A549 (cell line): ENCODE results near the gene TRIM3. TPM values are rescaled to one million over a fixed set of nuclear protein-coding genes. Genes with fewer than 3 reads are reported as not detected.

Source experiments
- ATAC-seq, 2 experiments: fragments of 200-7000 bp in 1 of 2; fragments of >200 bp in 1 of 2; cut with Nextera tagmentation in 1 of 2; cut with Tn5 transposase in 1 of 2; 3 replicates each; pipeline versions ENCODE4 v1.8.0 to v1.9.1; 2018 to 2020; ENCODE audit warnings: mild to moderate bottlenecking in 1 of 2, moderate library complexity in 1 of 2
- CTCF ChIA-PET: fragments of 300-600 bp; sonication (Branson Sonifier 250); formaldehyde crosslinking; extraction: SDS; loops from one replicate; lab custom pipeline; 2021; ENCODE audit warnings: antibody characterized with exemption, inconsistent platforms; lab: Yijun Ruan, JAX
- POLR2A ChIA-PET: fragments of 350-600 bp; formaldehyde crosslinking; extraction: SDS; loops from one replicate; lab custom pipeline; 2021; ENCODE audit warnings: antibody characterized with exemption, inconsistent platforms; lab: Yijun Ruan, JAX
- DNase-seq, 2 experiments: peaks; one replicate each; pipeline versions ENCODE4 v3.0.0 to v3.0.0-alpha.2; 2011 to 2016; ENCODE audit warnings: low read depth in 1 of 2, low spot score in 1 of 2
- FAIRE-seq: peaks from 2 replicates; lab custom pipeline; 2011; peaks lifted over from hg19 to GRCh38; lab: Jason Lieb, UNC
- H3K27ac ChIP-seq, 2 experiments: fragments of >200 bp; sonication (Bioruptor Twin); formaldehyde crosslinking; 3 replicates each; pipeline ENCODE4 v1.5.1; 2016 to 2017
- H3K4me1 ChIP-seq: fragments of >200 bp; sonication (Bioruptor Twin); formaldehyde crosslinking; 3 replicates; pipeline ENCODE4 v1.6.1; 2016
- H3K4me2 ChIP-seq: fragments of >200 bp; sonication (Bioruptor Twin); formaldehyde crosslinking; 3 replicates; pipeline ENCODE4 v1.6.1; 2016
- H3K4me3 ChIP-seq: fragments of >200 bp; sonication (Bioruptor Twin); formaldehyde crosslinking; 3 replicates; pipeline ENCODE4 v1.5.1; 2016
- H3K9me3 ChIP-seq: fragments of >200 bp; sonication (Bioruptor Twin); formaldehyde crosslinking; 3 replicates; pipeline ENCODE4 v1.6.1; 2016
- CBX2 ChIP-seq: fragments of 200-600 bp; sonication (generic); IDR thresholded peaks from 2 replicates; pipeline ENCODE4 v1.6.1; 2016; ENCODE audit warnings: low read depth, mild to moderate bottlenecking, borderline replicate concordance
- CBX8 ChIP-seq: fragments of 200-600 bp; sonication (generic); IDR thresholded peaks from 2 replicates; pipeline ENCODE4 v1.6.1; 2016
- EHF ChIP-seq: fragments of 250-450 bp; sonication (Bioruptor Pico); IDR thresholded peaks from 2 replicates; pipeline ENCODE4 v1.5.0; 2020; ENCODE audit warnings: mild to moderate bottlenecking
- EHMT2 ChIP-seq: fragments of 200-600 bp; sonication (generic); IDR thresholded peaks from 2 replicates; pipeline ENCODE4 v1.6.1; 2016; ENCODE audit warnings: antibody characterized with exemption, low read depth, mild to moderate bottlenecking, moderate library complexity
- FOSB ChIP-seq: fragments of 250-450 bp; sonication (Bioruptor Pico); IDR thresholded peaks from 2 replicates; pipeline ENCODE4 v1.5.0; 2020; ENCODE audit warnings: mild to moderate bottlenecking, moderate library complexity
- FOSL2 ChIP-seq, 2 experiments: fragments of 450-650 bp in 1 of 2; fragments of >200 bp in 1 of 2; sonication (Bioruptor Twin) in 1 of 2; formaldehyde crosslinking; IDR thresholded peaks; 2 replicates each; pipeline versions ENCODE4 v1.5.0 to v1.6.1; 2016 to 2020; ENCODE audit warnings: mild to moderate bottlenecking in 1 of 2, moderate library complexity in 1 of 2
- HDAC2 ChIP-seq: fragments of 200-600 bp; sonication (generic); IDR thresholded peaks from 2 replicates; pipeline ENCODE4 v1.6.1; 2016
- KDM1A ChIP-seq: fragments of 200-600 bp; sonication (generic); IDR thresholded peaks from 2 replicates; pipeline ENCODE4 v1.6.1; 2016; ENCODE audit warnings: low read depth, mild to moderate bottlenecking
- MYC ChIP-seq: IDR thresholded peaks from 2 replicates; pipeline ENCODE4 v1.6.1; 2012; ENCODE audit warnings: mild to moderate bottlenecking, inconsistent platforms, low read length, improper control_type of control experiment, borderline replicate concordance
- NPAS2 ChIP-seq: fragments of 250-450 bp; sonication (Bioruptor Pico); IDR thresholded peaks from 2 replicates; pipeline ENCODE4 v1.8.0; 2022; ENCODE audit warnings: mild to moderate bottlenecking, moderate library complexity, borderline replicate concordance
- POLR2A ChIP-seq: IDR thresholded peaks from 2 replicates; pipeline ENCODE4 v1.6.1; 2012; ENCODE audit warnings: mild to moderate bottlenecking, low read length
- POLR2AphosphoS2 ChIP-seq: conservative IDR thresholded peaks from 2 replicates; pipeline ENCODE4 v1.6.1; 2012; ENCODE audit warnings: low read length, improper control_type of control experiment, inconsistent platforms
- RARB ChIP-seq: fragments of 250-450 bp; sonication (Bioruptor Pico); IDR thresholded peaks from 2 replicates; pipeline ENCODE4 v1.8.0; 2021; ENCODE audit warnings: mild to moderate bottlenecking, moderate library complexity
- RCOR1 ChIP-seq: fragments of 150-350 bp; IDR thresholded peaks from 2 replicates; pipeline ENCODE4 v1.6.1; 2014; ENCODE audit warnings: antibody characterized with exemption, low read length, low read depth
- RFX5 ChIP-seq: fragments of 450-650 bp; IDR thresholded peaks from 2 replicates; pipeline ENCODE4 v1.7.1; 2014; ENCODE audit warnings: antibody characterized with exemption, mild to moderate bottlenecking, moderate library complexity
- RNF2 ChIP-seq: fragments of 200-600 bp; sonication (generic); IDR thresholded peaks from 2 replicates; pipeline ENCODE4 v1.6.1; 2016; ENCODE audit warnings: low read depth, mild to moderate bottlenecking, antibody characterized with exemption, moderate library complexity, borderline replicate concordance
- SMC3 ChIP-seq: fragments of >200 bp; sonication (Bioruptor Twin); formaldehyde crosslinking; IDR thresholded peaks from 3 replicates; pipeline ENCODE4 v1.6.1; 2018; ENCODE audit warnings: inconsistent platforms
- ZFP36 ChIP-seq: fragments of 450-650 bp; IDR thresholded peaks from 2 replicates; pipeline ENCODE4 v1.6.1; 2014; ENCODE audit warnings: borderline replicate concordance; ENCODE audit not compliant: partially characterized antibody
- ZSCAN20 ChIP-seq: fragments of 250-450 bp; sonication (Bioruptor Pico); IDR thresholded peaks from 2 replicates; pipeline ENCODE4 v1.8.0; 2022; ENCODE audit warnings: mild to moderate bottlenecking, moderate library complexity
- WGBS: methylation state at CpG from one replicate; pipeline ENCODE4 v1.1.6; 2017; ENCODE audit errors: missing lambda C conversion rate; 5-methylcytosine and 5-hydroxymethylcytosine counted together
- polyA plus RNA-seq, 4 experiments: library from polyadenylated mRNA; depleted of rRNA in 3 of 4; stranded (reverse); fragments of >200 nt; fragmentation: RNase III in 1 of 4; extraction: RNeasy Plus Mini Kit Qiagen cat#74134 plus additional on column Dnase treatment in 1 of 4; gene quantifications; 2 replicates in 3 of 4; 3 replicates in 1 of 4; pipeline ENCODE4 v1.2.3, GENCODE V29; 2011 to 2017
- TF ChIP-seq, protein P1 (sequence below): fragments of >200 bp; sonication (Bioruptor Twin); formaldehyde crosslinking; IDR thresholded peaks from 3 replicates; pipeline ENCODE4 v1.5.1; 2016
- TF ChIP-seq, protein P2 (sequence below): IDR thresholded peaks from 2 replicates; pipeline ENCODE4 v1.6.1; 2012; ENCODE audit warnings: low read depth, borderline replicate concordance
- TF ChIP-seq, protein P3 (sequence below): fragments of 250-450 bp; sonication (Bioruptor Pico); IDR thresholded peaks from 2 replicates; pipeline ENCODE4 v1.5.0; 2020; ENCODE audit warnings: low read depth, mild to moderate bottlenecking, moderate library complexity
- TF ChIP-seq, protein P4 (sequence below): fragments of 200-600 bp; sonication (generic); IDR thresholded peaks from 2 replicates; pipeline ENCODE4 v1.6.1; 2016; ENCODE audit warnings: antibody characterized with exemption, mild to moderate bottlenecking, moderate library complexity
- TF ChIP-seq, protein P5 (sequence below): fragments of 150-350 bp; IDR thresholded peaks from 2 replicates; pipeline ENCODE4 v1.6.1; 2014; ENCODE audit warnings: low read depth, mild to moderate bottlenecking, low read length
- TF ChIP-seq, protein P6 (sequence below): IDR thresholded peaks from 2 replicates; pipeline ENCODE4 v1.6.1; 2012

TRIM3 gene
- polyA plus RNA-seq, 2 of the 4 experiments (the other 2 are of a cell fraction) = 10.0 to 17.5 TPM

DNA sequence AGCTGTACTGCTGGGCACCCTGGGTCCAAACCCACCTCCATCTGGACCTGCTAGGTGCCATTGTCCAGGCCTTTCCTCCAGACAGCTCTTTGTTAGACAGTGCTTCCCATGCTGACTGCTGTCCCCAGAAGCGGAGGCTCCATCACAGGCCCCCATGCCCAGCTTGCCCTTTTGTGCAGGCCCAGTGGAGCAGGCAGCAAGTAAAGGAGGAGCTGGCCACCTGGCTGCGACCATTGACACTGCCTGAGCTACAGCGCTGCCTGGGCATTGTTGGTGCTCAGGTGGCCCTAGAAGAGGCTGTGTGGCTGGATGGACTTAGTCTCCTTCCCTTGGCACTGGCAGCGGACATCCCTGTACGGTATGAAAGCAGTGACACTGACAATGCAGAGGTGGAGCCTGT, 24.8 kb upstream of the TRIM3 start:
- no peaks in the 10 kb centered on the region for H3K4me1 ChIP-seq
- 92% methylated on average over 4 of the region's 5 CpGs for WGBS
- CTCF ChIA-PET = interaction anchor here (0.7 to 6.0 kb wide), 4 partner anchors 9 to 120 kb away, joined by 3 to 30 read pairs (median 3); no protein-coding TSS in a partner anchor
- H3K4me3 ChIP-seq = no peak overlapping the region
- DNase-seq (no peak), ATAC-seq (peak in 1 of 2 experiments; percentile 23; a peak in 4 of 6 replicates), FAIRE-seq (no peak)
- H3K27ac ChIP-seq = no peak overlapping the region
- TF ChIP-seq, protein P1, sequence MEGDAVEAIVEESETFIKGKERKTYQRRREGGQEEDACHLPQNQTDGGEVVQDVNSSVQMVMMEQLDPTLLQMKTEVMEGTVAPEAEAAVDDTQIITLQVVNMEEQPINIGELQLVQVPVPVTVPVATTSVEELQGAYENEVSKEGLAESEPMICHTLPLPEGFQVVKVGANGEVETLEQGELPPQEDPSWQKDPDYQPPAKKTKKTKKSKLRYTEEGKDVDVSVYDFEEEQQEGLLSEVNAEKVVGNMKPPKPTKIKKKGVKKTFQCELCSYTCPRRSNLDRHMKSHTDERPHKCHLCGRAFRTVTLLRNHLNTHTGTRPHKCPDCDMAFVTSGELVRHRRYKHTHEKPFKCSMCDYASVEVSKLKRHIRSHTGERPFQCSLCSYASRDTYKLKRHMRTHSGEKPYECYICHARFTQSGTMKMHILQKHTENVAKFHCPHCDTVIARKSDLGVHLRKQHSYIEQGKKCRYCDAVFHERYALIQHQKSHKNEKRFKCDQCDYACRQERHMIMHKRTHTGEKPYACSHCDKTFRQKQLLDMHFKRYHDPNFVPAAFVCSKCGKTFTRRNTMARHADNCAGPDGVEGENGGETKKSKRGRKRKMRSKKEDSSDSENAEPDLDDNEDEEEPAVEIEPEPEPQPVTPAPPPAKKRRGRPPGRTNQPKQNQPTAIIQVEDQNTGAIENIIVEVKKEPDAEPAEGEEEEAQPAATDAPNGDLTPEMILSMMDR = no peak
- TF ChIP-seq ZFP36 (no peak), NPAS2 (CRISPR knock-in tag) (no peak), MYC (no peak), ZSCAN20 (CRISPR knock-in tag) (no peak), KDM1A (no peak), EHMT2 (no peak), EHF (no peak), SMC3 (no peak), POLR2A (no peak), FOSL2 (IDR thresholded peaks at IDR 0.05) (no peak), FOSL2 (CRISPR knock-in tag; IDR thresholded peaks at IDR 0.05) (no peak), FOSB (no peak), POLR2AphosphoS2 (no peak)
- TF ChIP-seq, protein P2, sequence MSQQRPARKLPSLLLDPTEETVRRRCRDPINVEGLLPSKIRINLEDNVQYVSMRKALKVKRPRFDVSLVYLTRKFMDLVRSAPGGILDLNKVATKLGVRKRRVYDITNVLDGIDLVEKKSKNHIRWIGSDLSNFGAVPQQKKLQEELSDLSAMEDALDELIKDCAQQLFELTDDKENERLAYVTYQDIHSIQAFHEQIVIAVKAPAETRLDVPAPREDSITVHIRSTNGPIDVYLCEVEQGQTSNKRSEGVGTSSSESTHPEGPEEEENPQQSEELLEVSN = no peak
- TF ChIP-seq, protein P3, sequence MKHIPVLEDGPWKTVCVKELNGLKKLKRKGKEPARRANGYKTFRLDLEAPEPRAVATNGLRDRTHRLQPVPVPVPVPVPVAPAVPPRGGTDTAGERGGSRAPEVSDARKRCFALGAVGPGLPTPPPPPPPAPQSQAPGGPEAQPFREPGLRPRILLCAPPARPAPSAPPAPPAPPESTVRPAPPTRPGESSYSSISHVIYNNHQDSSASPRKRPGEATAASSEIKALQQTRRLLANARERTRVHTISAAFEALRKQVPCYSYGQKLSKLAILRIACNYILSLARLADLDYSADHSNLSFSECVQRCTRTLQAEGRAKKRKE (CRISPR knock-in tag) = no peak
- TF ChIP-seq, protein P4, sequence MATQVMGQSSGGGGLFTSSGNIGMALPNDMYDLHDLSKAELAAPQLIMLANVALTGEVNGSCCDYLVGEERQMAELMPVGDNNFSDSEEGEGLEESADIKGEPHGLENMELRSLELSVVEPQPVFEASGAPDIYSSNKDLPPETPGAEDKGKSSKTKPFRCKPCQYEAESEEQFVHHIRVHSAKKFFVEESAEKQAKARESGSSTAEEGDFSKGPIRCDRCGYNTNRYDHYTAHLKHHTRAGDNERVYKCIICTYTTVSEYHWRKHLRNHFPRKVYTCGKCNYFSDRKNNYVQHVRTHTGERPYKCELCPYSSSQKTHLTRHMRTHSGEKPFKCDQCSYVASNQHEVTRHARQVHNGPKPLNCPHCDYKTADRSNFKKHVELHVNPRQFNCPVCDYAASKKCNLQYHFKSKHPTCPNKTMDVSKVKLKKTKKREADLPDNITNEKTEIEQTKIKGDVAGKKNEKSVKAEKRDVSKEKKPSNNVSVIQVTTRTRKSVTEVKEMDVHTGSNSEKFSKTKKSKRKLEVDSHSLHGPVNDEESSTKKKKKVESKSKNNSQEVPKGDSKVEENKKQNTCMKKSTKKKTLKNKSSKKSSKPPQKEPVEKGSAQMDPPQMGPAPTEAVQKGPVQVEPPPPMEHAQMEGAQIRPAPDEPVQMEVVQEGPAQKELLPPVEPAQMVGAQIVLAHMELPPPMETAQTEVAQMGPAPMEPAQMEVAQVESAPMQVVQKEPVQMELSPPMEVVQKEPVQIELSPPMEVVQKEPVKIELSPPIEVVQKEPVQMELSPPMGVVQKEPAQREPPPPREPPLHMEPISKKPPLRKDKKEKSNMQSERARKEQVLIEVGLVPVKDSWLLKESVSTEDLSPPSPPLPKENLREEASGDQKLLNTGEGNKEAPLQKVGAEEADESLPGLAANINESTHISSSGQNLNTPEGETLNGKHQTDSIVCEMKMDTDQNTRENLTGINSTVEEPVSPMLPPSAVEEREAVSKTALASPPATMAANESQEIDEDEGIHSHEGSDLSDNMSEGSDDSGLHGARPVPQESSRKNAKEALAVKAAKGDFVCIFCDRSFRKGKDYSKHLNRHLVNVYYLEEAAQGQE = no peak
- no peaks in the 10 kb centered on the region for H3K9me3 ChIP-seq
- H3K4me2 ChIP-seq = no peak overlapping the region
- POLR2A ChIA-PET = interaction anchor here (1.2 kb wide), 1 partner anchor 17 kb away, joined by 3 read pairs; the partner anchor contains the start of genes ARFIP2 and TIMM10B

DNA sequence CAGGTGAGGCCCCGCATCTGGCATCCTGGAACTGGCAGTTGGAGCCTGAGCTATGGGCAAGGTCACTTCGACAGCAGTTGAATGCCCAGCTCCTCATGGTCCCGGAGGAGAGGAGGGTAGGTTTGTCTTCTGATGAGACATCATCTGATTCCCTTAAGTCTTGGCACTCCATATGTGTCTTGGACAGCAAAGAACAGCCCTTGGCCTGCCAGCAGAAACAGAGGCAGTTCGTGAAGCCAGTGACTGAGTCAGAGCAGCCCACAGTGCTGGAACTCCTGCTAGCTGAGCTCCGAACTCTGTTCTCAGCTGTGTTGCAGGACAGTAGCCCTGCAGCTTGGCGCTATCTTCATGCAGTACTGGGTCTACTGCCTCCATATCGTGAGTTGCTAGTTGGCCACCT, 24.4 kb upstream of the TRIM3 start:
- FAIRE-seq (no peak), ATAC-seq (peak in 1 of 2 experiments; percentile 37; a peak in 3 of 6 replicates), DNase-seq (no peak)
- WGBS = 61% methylated on average over 6 of the region's 7 CpGs
- POLR2A ChIA-PET = interaction anchor here (1.2 kb wide), 1 partner anchor 17 kb away, joined by 3 read pairs; the partner anchor contains the start of genes ARFIP2 and TIMM10B
- Histone ChIP-seq H3K4me1 (no peaks in the 10 kb centered on the region), H3K4me3 (no peak overlapping the region), H3K4me2 (no peak overlapping the region), H3K27ac (no peak overlapping the region), H3K9me3 (no peaks in the 10 kb centered on the region)
- CTCF ChIA-PET = interaction anchor here (0.7 to 6.0 kb wide), 7 partner anchors 8 to 135 kb away, joined by 3 to 30 read pairs (median 3); no protein-coding TSS in a partner anchor
- TF ChIP-seq FOSL2 (IDR thresholded peaks at IDR 0.05) = no peak
- no peak for TF ChIP-seq FOSL2 (CRISPR knock-in tag; IDR thresholded peaks at IDR 0.05)
- TF ChIP-seq RFX5 = no peak
- TF ChIP-seq RARB (CRISPR knock-in tag) = no peak
- TF ChIP-seq, protein P2 = no peak
- TF ChIP-seq MYC = no peak
- TF ChIP-seq CBX2 = no peak
- TF ChIP-seq, protein P5, sequence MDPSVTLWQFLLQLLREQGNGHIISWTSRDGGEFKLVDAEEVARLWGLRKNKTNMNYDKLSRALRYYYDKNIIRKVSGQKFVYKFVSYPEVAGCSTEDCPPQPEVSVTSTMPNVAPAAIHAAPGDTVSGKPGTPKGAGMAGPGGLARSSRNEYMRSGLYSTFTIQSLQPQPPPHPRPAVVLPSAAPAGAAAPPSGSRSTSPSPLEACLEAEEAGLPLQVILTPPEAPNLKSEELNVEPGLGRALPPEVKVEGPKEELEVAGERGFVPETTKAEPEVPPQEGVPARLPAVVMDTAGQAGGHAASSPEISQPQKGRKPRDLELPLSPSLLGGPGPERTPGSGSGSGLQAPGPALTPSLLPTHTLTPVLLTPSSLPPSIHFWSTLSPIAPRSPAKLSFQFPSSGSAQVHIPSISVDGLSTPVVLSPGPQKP = no peak
- no peak for TF ChIP-seq HDAC2
- no peak for TF ChIP-seq CBX8
- TF ChIP-seq, protein P6, sequence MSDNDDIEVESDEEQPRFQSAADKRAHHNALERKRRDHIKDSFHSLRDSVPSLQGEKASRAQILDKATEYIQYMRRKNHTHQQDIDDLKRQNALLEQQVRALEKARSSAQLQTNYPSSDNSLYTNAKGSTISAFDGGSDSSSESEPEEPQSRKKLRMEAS = no peak
- no peak for TF ChIP-seq RNF2
- no peak for TF ChIP-seq RCOR1
- no peak for TF ChIP-seq SMC3
